ENCODE data around the gene LRRC14B.

- TF ChIP-seq CTCF (IDR thresholded peaks at IDR 0.05; ENCODE audit: low read depth, low read length, poor library complexity, severe bottlenecking) (no peak), EZH2phosphoT487 (IDR thresholded peaks at IDR 0.05; ENCODE audit: borderline replicate concordance, low read length) (no peak)
Measured at GRCh38 chr5:218457-219291, 27.4 kb downstream of the LRRC14B start.

Data from DOHH2 (cell line).